Psoas muscle (tissue), 8 donors: Measurements from ENCODE around the gene NDRG3. TPM values are rescaled to one million over a fixed set of nuclear protein-coding genes. Genes with fewer than 3 reads are reported as not detected.

Experiments
- ATAC-seq, 4 donors: fragments of 200-7000 bp; cut with Tn5 transposase; one replicate each; pipeline ENCODE4 v1.9.1; 2020; ENCODE audit warnings: moderate library complexity in 3 of 4, mild to moderate bottlenecking in 2 of 4
- DNase-seq, 2 donors: peaks; one replicate each; pipeline ENCODE4 v3.0.0-alpha.2; 2020
- H3K27ac ChIP-seq: fragments of 200-600 bp; one replicate; pipeline ENCODE4 v1.8.0; 2022
- H3K27me3 ChIP-seq, 3 donors: fragments of 200-600 bp in 1 of 3; one replicate each; pipeline versions ENCODE4 v1.6.1 to v1.8.0; 2013 to 2022; ENCODE audit warnings: low read length in 2 of 3, mild to moderate bottlenecking in 2 of 3, moderate library complexity in 1 of 3; ENCODE audit not compliant: insufficient read depth in 3 of 3
- H3K36me3 ChIP-seq, 2 donors: fragments of 200-600 bp in 1 of 2; one replicate each; pipeline versions ENCODE4 v1.6.1 to v1.8.0; 2013 to 2022; ENCODE audit warnings: low read depth in 1 of 2, mild to moderate bottlenecking in 1 of 2, moderate library complexity in 1 of 2; ENCODE audit not compliant: insufficient read depth in 1 of 2
- H3K4me1 ChIP-seq: fragments of 200-600 bp; one replicate; pipeline ENCODE4 v1.8.0; 2022
- H3K4me3 ChIP-seq: fragments of 200-600 bp; one replicate; pipeline ENCODE4 v1.8.0; 2022; ENCODE audit warnings: mild to moderate bottlenecking
- H3K9me3 ChIP-seq: fragments of 200-600 bp; one replicate; pipeline ENCODE4 v1.8.0; 2022
- WGBS, 3 donors: extraction: QIAGEN DNeasy Blood & Tissue Kit; methylation state at CpG; one replicate each; pipeline versions ENCODE4 v1.1.6 to v1.1.7; 2013; 5-methylcytosine and 5-hydroxymethylcytosine counted together
- intact Hi-C, 2 donors: fragments of 100-400 bp; cut with DNase I; formaldehyde crosslinking; loops; one replicate each; pipeline versions ENCODE4 v1.11.0 to v1.14.2; 2022
- polyA plus RNA-seq, 3 donors: library from polyadenylated mRNA; stranded (reverse); fragments of 200-250 nt; gene quantifications; one replicate each; pipeline ENCODE4 v1.2.3, GENCODE V29; 2013
- total RNA-seq, 4 donors: library from RNA; stranded (reverse); fragmentation: NEBNext Ultra II Directional in 2 of 4; extraction: Animal tissue kit (Norgen Biotek cat#: 25700) in 2 of 4; gene quantifications; one replicate each; pipeline versions ENCODE4 v1.2.1 to v1.2.4, GENCODE V29; 2021 to 2023
- TF ChIP-seq, protein P1 (sequence below): fragments of 200-600 bp; IDR thresholded peaks from one replicate; pipeline ENCODE4 v1.8.0; 2022; ENCODE audit warnings: antibody characterized with exemption
- donor health status: healthy with polysubstance abuse.
- donor health status: DM: no; HTN: no; CAD: no; lungs with moderate emphysema.
- donor health status: Bipolar disorder and iron deficiency.
- donor health status: healthy.
- donor health status: DM: yes; HTN: yes; CAD: no.
- donor health status: DM: no; HTN: no; CAD: no.
- donor health status: DM: no; HTN: no; CAD: no.
- donor health status: DM: yes; HTN: yes; CAD: no.

NDRG3 gene
- total and polyA plus RNA-seq, 7 donors, result 4.3 to 25.1 (median 10.8) TPM

DNA sequence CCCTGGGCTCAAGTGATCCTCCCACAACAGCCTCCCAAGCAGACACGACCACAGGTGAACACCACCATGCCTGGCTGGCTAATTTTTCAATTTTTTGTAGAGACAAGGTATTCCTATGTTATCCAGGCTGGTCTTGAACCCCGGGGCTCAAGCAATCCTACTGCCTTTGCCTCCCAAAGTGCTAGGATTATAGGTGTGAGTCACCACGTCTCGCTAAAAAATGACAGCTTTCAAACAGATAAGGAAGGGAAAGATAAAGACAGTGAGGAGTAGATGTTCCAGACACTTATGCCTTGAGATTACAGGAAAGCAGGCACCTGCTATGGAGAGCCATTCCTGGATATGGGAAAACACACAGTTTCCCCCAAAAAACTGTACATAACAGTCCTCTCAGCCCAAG is 58.9 kb downstream of the NDRG3 start:
- no peak overlapping the region for H3K4me3 ChIP-seq
- H3K27ac ChIP-seq, result no peak overlapping the region
- TF ChIP-seq, protein P1, sequence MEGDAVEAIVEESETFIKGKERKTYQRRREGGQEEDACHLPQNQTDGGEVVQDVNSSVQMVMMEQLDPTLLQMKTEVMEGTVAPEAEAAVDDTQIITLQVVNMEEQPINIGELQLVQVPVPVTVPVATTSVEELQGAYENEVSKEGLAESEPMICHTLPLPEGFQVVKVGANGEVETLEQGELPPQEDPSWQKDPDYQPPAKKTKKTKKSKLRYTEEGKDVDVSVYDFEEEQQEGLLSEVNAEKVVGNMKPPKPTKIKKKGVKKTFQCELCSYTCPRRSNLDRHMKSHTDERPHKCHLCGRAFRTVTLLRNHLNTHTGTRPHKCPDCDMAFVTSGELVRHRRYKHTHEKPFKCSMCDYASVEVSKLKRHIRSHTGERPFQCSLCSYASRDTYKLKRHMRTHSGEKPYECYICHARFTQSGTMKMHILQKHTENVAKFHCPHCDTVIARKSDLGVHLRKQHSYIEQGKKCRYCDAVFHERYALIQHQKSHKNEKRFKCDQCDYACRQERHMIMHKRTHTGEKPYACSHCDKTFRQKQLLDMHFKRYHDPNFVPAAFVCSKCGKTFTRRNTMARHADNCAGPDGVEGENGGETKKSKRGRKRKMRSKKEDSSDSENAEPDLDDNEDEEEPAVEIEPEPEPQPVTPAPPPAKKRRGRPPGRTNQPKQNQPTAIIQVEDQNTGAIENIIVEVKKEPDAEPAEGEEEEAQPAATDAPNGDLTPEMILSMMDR, result no peak
- peaks cover 9 to 71% of the 10 kb centered on the region in 2 donors for H3K36me3 ChIP-seq
- H3K4me1 ChIP-seq, result no peaks in the 10 kb centered on the region
- H3K27me3 ChIP-seq, result no peaks in the 10 kb centered on the region
- WGBS, 3 donors, result 93 to 96% (median 93%) methylated on average over 4 of the region's 4 CpGs
- H3K9me3 ChIP-seq, result no peaks in the 10 kb centered on the region
- DNase-seq (no peak), ATAC-seq (no peak)
- intact Hi-C loops, result no loop called here

DNA sequence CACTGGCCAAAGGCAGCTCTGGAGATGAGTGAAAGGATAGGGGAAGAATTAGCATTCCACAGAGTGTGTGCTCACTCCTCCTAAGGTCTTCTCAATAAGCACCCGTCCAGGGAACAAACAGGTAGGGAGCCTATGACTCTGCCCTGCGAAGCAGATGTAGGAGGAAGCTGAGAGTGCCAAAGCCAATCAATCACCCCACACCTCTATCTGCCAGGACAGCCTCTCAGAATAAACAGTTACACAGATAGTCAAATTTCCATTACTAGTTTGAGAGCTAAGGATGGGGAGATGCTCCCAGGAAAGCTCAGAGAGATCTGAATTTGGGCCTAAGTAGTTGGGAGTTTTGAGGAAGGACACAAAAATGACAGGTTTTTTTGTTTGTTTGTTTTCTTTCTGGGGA is 59.4 kb downstream of the NDRG3 start:
- no peak for ATAC-seq
- WGBS, 3 donors, result 76 to 88% (median 83%) methylated on average over 2 of the region's 2 CpGs

DNA sequence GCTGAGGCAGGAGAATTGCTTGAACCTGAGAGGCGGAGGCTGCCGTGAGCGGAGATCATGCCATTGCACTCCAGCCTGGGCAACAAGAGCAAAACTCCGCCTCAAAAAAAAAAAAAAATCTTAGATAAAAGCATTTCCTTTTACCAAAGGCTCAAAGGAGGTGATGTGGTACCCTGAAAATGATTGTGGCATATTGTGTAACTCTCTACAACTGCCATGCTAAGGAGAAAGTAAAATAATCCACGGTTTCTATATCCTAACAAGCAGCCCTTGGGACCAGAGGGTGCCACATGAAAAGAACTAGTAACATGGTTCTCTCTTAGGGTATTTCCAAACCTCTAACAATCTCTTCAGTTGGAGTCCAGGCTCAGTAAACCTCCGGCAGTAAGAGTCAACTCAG is 61.1 kb downstream of the NDRG3 start:
- 88 to 97% (median 95%) methylated on average over 6 of the region's 6 CpGs for WGBS, 3 donors
- Histone ChIP-seq H3K4me1 (no peaks in the 10 kb centered on the region), H3K27ac (no peak overlapping the region), H3K4me3 (no peak overlapping the region), H3K27me3 (no peaks in the 10 kb centered on the region), H3K9me3 (no peaks in the 10 kb centered on the region), H3K36me3 (peaks cover 11 to 92% of the 10 kb centered on the region in 2 donors)
- DNase-seq (no peak), ATAC-seq (no peak)
- TF ChIP-seq, protein P1, result no peak
- intact Hi-C loops, result no loop called here

More for the DNA sequence above, 59.4 kb downstream of the NDRG3 start:
- no peak overlapping the region for H3K4me3 ChIP-seq
- TF ChIP-seq, protein P1, result no peak
- H3K27me3 ChIP-seq, result no peaks in the 10 kb centered on the region
- intact Hi-C loops, result no loop called here
- no peaks in the 10 kb centered on the region for H3K9me3 ChIP-seq
- H3K36me3 ChIP-seq, result peaks cover 9 to 74% of the 10 kb centered on the region in 2 donors
- DNase-seq, result no peak
- no peak overlapping the region for H3K27ac ChIP-seq
- no peaks in the 10 kb centered on the region for H3K4me1 ChIP-seq

DNA sequence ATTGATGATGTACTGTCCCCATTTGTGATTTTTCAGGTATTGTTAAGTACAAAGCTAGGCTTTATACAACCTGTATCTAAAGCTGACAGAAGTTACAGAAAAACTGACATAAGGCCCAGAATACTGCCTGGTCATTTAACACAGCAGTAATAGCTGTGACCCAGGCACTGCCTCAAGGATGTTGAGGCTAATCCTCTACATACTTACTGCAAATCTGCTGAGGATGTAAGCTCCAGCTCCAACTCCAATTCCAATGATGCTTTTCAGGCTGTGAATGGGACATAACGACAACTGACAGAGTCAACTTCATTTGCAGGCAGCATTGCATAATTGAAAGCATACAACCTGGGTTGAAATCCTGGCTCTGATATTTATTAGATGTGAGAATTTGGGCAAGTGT is 63.6 kb downstream of the NDRG3 start:
- no peak for ATAC-seq
- 72 to 95% (median 78%) methylated on average over 1 of the region's 1 CpG for WGBS, 3 donors
- H3K36me3 ChIP-seq, result peaks cover 11 to 99% of the 10 kb centered on the region in 2 donors
- no peak overlapping the region for H3K4me3 ChIP-seq
- intact Hi-C loops, result no loop called here
- no peak overlapping the region for H3K27ac ChIP-seq
- H3K9me3 ChIP-seq, result no peaks in the 10 kb centered on the region
- TF ChIP-seq, protein P1, result no peak
- no peaks in the 10 kb centered on the region for H3K27me3 ChIP-seq
- no peaks in the 10 kb centered on the region for H3K4me1 ChIP-seq
- no peak for DNase-seq

DNA sequence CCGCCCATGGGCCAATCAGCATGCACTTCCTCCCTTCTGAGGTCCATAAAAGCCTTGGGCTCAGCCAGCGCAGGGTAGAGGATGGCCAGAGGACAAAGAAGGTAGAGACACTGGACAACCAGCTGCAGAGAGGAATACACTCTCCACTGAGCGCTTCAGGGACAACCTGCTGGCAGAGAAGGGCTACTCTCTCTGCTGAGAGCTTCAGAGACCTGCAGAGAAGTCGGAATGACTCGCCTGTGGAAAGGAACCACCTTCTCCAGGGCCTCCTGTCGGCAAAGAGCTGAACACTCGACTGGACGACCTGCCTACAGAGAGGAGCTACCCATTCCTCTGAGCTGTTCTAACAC is 68.5 kb downstream of the NDRG3 start:
- WGBS, 3 donors, result 93 to 98% (median 97%) methylated on average over 8 of the region's 8 CpGs
- intact Hi-C loops, result no loop called here
- H3K36me3 ChIP-seq, result peaks cover 3 to 70% of the 10 kb centered on the region in 2 donors
- H3K27me3 ChIP-seq, result no peaks in the 10 kb centered on the region
- H3K4me3 ChIP-seq, result no peak overlapping the region
- no peak overlapping the region for H3K27ac ChIP-seq
- TF ChIP-seq, protein P1, result no peak
- DNase-seq (no peak), ATAC-seq (no peak)
- H3K4me1 ChIP-seq, result no peaks in the 10 kb centered on the region
- H3K9me3 ChIP-seq, result no peaks in the 10 kb centered on the region
